Activated naive CD8-positive, alpha-beta T cell treated with anti-CD3 and anti-CD28 coated beads for 36 hours (primary cell): ENCODE data around the gene EEA1. TPM values are rescaled to one million over a fixed set of nuclear protein-coding genes. Genes with fewer than 3 reads are reported as not detected.

Experiments
- DNase-seq: peaks from one replicate; pipeline ENCODE4 v3.0.0; 2021
- H3K27ac Mint-ChIP-seq: one replicate; pipeline ENCODE4 v1.8.0; 2022; ENCODE audit warnings: mild to moderate bottlenecking, moderate library complexity, mixed read lengths
- H3K27me3 Mint-ChIP-seq: one replicate; pipeline ENCODE4 v1.8.0; 2022; ENCODE audit warnings: mild to moderate bottlenecking, mixed read lengths
- H3K36me3 Mint-ChIP-seq: one replicate; pipeline ENCODE4 v1.8.0; 2021; ENCODE audit warnings: mild to moderate bottlenecking, mixed read lengths
- H3K4me1 Mint-ChIP-seq: one replicate; pipeline ENCODE4 v1.8.0; 2021; ENCODE audit warnings: mixed read lengths
- H3K4me3 Mint-ChIP-seq: one replicate; pipeline ENCODE4 v1.8.0; 2022; ENCODE audit warnings: mild to moderate bottlenecking, moderate library complexity, mixed read lengths
- H3K9me3 Mint-ChIP-seq: one replicate; pipeline ENCODE4 v1.8.0; 2022; ENCODE audit warnings: mixed read lengths
- total RNA-seq, 2 experiments: library from RNA; stranded (reverse); gene quantifications; one replicate each; pipeline ENCODE4 v1.2.3, GENCODE V29; 2021

The EEA1 gene
- total RNA-seq, 2 experiments from 2014 or later: 17.5 TPM

DNA sequence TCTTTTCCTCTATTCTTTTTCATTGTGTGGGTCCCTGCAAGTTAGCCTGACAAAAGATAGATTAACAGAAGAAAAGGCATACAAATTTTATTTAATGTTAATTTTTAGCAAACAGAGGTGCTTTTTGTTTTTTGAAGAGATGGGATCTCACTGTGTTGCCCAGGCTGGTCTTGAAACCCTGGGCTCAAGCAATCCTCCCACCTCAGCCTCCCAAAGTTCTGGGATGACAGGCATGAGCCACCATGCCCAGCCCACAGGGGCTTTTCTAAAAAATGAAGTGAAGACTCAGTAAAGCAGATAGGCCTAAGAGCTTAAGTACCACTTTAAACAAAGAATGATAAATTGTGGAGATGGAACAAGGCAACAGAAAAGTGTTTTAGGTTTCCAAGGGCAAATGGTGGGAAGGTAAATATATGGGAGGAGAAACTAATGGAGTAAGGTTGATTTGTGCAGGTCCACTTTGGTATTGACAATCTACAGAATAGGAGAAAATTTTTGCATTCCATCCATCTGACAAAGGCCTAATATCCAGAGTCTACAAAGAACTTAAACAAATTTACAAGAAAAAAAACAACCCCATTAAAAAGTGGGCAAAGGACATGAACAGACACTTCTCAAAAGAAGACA, 18.6 kb upstream of the EEA1 start:
- H3K27me3 Mint-ChIP-seq: peaks cover 4% of the 10 kb centered on the region
- no peak for DNase-seq
- no peaks in the 10 kb centered on the region for H3K4me1 Mint-ChIP-seq
- no peak overlapping the region for H3K4me3 Mint-ChIP-seq
- no peaks in the 10 kb centered on the region for H3K9me3 Mint-ChIP-seq
- no peak overlapping the region for H3K27ac Mint-ChIP-seq
- no peaks in the 10 kb centered on the region for H3K36me3 Mint-ChIP-seq

DNA sequence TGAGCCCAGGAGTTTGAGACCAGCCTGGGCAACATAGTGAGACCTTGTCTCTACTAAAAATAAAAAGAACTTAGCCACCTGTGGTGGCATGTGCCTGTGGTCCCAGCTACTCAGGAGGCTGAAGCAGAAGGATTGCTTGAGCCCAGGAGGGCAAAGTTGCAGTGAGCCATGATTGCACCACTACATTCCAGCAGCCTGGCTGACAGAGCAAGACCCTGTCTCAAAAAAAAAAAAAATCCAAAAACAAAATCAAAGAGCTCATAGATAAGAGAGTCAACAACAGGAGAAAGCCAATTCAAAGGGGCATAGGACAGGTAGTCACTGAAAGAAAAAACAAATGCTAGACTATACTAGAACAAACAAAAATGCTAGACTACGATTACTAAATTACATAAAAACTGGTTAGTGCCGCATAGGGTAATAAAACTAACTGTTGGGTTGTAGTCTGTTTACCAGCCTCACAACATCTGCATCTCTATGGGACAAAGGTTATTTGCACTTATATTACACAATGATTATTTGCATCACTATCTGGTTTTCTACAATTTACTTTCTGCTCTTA, 16.6 kb upstream of the EEA1 start:
- Mint-ChIP-seq H3K36me3 (no peaks in the 10 kb centered on the region), H3K27ac (no peak overlapping the region), H3K4me1 (peaks cover 2% of the 10 kb centered on the region), H3K27me3 (peaks cover 4% of the 10 kb centered on the region), H3K9me3 (no peaks in the 10 kb centered on the region), H3K4me3 (no peak overlapping the region)
- no peak for DNase-seq

DNA sequence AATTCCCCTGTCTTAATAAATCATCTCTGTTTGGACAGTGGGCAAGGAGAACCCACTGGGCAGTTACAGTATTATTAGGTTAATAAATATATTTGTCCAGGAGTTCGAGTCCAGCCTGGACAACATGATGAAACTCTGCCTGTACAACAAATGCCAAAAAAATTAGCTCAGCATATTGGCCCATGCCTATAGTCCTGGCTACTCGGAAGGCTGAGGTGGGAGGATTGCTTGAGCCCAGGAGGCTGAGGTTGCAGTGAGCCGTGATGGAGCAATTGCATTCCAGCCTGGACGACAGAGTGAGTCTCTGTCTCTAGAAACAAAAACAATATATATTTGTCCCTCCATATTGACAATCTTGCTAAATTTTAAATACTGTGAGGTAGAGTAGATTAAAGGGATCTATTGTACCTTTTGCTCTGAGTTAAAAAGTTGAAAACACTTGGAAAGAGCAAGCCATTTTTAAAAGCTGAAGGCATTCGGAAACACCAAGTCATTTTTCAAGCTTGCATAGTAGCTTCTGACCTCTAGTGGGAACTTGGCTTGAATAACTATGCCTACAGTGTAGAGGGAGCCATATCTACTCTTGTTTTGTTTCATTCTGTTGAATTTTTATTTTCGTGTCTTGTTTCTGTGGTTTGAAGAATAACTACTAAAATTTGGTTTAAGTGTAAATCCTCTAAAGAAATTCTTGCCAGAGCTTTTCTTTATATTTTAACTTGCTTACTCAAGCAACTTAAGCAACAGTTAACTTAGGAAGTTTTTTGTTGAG, 14.6 kb upstream of the EEA1 start:
- Mint-ChIP-seq H3K36me3 (no peaks in the 10 kb centered on the region), H3K4me1 (peaks cover 2% of the 10 kb centered on the region), H3K27me3 (no peaks in the 10 kb centered on the region), H3K9me3 (peaks cover 1% of the 10 kb centered on the region), H3K4me3 (no peak overlapping the region), H3K27ac (no peak overlapping the region)
- no peak for DNase-seq

DNA sequence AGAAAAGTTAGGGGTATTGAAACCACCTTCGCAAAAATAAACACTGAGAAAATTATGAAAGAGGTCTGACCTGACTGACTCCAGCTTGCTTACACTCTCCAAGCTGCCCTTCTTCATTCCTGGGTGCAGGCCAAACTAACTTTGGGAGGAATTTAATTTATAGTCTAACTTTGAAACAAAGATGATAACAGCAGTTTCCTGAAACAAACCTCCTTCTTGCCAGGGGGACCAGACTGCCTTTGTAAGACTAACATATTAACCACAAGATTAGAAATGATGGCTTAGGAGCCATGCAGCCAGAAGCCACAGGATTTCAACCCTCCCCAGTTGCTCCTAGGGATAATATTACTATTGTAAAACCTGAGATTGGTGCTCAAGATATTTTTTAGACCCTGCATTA, 13.8 kb upstream of the EEA1 start:
- Mint-ChIP-seq H3K36me3 (no peaks in the 10 kb centered on the region), H3K4me1 (peaks cover 2% of the 10 kb centered on the region), H3K9me3 (peaks cover 1% of the 10 kb centered on the region), H3K4me3 (no peak overlapping the region), H3K27me3 (no peaks in the 10 kb centered on the region), H3K27ac (no peak overlapping the region)
- no peak for DNase-seq

DNA sequence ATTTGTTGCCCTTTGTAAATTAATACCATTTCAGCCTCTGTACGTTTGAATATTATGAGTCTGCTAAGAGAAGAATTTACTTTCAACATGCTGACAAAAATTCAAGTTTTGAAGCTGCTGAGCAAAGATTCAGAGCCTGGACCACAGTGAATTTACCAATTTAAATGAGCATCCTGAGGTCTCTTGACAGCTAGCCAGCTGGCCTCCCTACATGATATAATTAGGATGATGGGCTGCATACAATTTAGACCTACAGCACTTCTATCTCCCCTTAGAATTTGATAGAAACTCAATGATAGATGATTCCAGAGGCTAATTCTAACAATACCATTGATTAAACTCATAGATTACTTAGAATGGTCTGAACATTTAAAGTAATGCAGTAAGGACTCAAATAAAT, 10.0 kb upstream of the EEA1 start:
- H3K9me3 Mint-ChIP-seq: peaks cover 1% of the 10 kb centered on the region
- H3K36me3 Mint-ChIP-seq: no peaks in the 10 kb centered on the region
- no peaks in the 10 kb centered on the region for H3K27me3 Mint-ChIP-seq
- H3K27ac Mint-ChIP-seq: no peak overlapping the region
- no peak overlapping the region for H3K4me3 Mint-ChIP-seq
- DNase-seq: no peak
- peaks cover 2% of the 10 kb centered on the region for H3K4me1 Mint-ChIP-seq

DNA sequence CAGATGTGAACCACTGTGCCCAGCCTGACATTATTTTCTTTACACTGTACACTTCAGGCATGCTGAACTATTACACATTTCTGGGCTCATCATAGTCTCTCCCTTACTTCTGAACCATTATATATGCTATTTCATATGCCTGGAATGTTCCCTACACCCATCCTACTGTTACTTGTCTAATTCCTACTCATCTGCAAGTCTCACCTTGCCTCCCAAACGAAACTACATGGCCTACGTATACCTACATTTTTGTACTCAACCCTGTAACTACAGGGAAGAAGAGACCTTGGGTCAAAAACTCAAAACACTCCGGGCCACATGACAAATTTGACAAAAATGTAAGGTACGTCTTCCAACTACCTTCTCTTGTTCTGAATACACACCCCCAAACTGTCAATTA, 9.5 kb upstream of the EEA1 start:
- Mint-ChIP-seq H3K9me3 (peaks cover 1% of the 10 kb centered on the region), H3K27ac (no peak overlapping the region), H3K4me1 (peaks cover 2% of the 10 kb centered on the region), H3K4me3 (no peak overlapping the region), H3K27me3 (no peaks in the 10 kb centered on the region), H3K36me3 (no peaks in the 10 kb centered on the region)
- DNase-seq: no peak

DNA sequence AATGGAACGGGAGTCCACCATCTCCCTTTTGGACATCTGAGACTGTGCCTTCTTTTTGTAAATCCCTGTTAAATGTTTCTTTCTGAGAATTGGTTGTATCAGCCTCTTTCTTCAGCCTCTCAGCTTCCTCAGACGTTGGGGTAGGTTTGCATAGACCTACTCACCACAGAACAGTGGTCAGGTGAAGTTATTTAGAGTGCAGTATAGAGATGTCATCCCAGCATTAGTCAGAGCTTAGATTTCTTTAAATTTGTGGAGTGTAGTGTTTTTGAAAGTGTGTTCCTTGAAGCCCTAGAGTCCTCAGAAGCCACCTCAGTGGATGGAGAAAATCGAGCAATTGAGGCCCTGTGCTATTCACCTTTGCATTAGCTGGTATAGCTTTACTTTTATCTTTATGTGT, 8.9 kb upstream of the EEA1 start:
- no peak for DNase-seq
- Mint-ChIP-seq H3K27ac (no peak overlapping the region), H3K4me1 (peaks cover 2% of the 10 kb centered on the region), H3K36me3 (no peaks in the 10 kb centered on the region), H3K4me3 (no peak overlapping the region), H3K9me3 (peaks cover 1% of the 10 kb centered on the region), H3K27me3 (no peaks in the 10 kb centered on the region)

DNA sequence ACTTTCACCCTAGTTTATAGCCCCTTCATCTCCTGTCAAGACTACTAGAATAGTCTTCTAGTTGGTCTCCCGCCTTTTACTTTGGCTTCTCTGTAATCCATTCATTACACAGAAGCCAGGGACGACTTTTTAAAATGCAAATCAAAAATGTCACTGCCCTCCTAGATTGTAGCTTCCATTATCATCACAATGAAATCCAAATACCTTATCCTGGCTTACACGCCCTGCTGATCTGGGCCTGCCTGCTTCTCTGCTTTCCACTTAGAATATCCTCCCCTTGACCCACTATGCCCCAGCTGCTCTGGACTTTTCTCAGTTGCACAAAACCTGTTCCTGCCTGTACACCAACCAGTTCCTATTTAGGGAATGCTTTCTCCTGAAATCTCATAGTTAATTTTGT, 4.5 kb upstream of the EEA1 start:
- Mint-ChIP-seq H3K27ac (no peak overlapping the region), H3K9me3 (no peaks in the 10 kb centered on the region), H3K27me3 (no peaks in the 10 kb centered on the region), H3K4me1 (peaks cover 6% of the 10 kb centered on the region), H3K4me3 (no peak overlapping the region), H3K36me3 (no peaks in the 10 kb centered on the region)
- DNase-seq: no peak

DNA sequence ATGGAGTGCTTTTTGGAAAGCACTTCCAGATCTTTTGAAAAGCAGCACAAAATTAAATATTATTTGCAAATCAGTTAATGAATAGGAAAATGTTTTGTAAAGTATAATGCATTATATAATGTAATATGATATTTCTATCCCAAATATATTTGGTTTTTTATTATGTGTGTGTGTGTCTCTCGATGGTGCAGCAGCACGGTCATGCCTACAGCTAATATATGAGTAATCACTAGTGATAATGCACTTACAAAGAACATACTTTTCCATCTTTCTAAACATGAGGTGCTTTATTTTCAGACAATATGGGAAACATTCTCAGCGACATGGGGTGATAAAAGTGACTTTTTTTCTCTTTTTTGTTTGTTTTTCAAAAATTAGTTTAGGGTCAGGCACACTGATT, 1.3 kb upstream of the EEA1 start:
- Mint-ChIP-seq H3K27ac (peak overlapping the region; percentile 2), H3K27me3 (no peaks in the 10 kb centered on the region), H3K4me3 (peak overlapping the region; percentile 82), H3K4me1 (peaks cover 24% of the 10 kb centered on the region), H3K36me3 (peaks cover 3% of the 10 kb centered on the region), H3K9me3 (no peaks in the 10 kb centered on the region)
- no peak for DNase-seq

DNA sequence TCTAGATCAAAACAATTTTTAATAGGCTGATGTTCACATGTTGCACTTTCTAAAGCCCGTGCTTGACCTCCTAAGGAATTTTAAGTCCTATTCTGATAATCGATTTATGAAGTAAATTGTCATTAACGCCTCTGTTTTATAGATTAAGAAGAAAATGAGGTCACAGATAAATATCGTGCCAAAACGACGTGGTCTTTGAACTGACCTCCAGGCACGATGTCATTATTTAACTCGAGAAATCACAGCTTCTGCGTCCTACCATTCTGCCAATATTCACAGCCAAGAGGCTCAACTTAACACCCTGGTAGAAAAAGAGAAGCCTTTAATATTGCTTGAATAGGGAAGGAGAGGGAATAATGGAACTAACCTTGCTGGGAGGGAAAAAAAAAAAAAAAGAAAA, 888 bp upstream of the EEA1 start:
- H3K9me3 Mint-ChIP-seq: no peaks in the 10 kb centered on the region
- DNase-seq: no peak
- H3K27ac Mint-ChIP-seq: peak overlapping the region; percentile 93
- H3K4me1 Mint-ChIP-seq: peaks cover 28% of the 10 kb centered on the region
- H3K36me3 Mint-ChIP-seq: peaks cover 7% of the 10 kb centered on the region
- no peaks in the 10 kb centered on the region for H3K27me3 Mint-ChIP-seq
- peak overlapping the region; percentile 82 for H3K4me3 Mint-ChIP-seq

DNA sequence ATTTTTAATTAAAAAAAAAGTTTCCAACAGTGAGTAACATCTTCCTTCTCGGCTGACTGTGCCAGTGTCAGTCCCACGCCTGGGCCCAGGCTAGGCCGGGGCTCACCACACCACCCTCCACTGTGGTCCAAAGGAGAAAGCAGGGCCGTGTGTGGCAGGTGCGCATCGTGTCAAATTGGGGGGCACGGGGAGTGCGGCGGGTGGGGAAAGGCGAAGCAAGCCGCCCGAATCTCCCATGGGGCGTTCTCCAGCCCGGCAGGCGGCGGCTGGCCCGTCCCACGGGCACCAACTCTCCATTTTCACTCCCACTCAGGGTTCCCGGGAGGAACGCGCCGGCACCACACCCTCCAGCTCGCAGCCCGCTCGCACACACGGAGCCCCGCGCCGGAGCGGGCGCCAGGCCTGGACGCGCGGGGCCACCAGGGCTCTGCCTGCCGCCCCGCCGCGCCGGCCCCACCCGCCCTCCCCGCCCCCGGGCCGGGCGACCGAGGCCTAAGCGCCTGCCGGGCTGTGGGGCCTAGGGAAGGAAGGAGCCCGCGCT, 604 bp downstream of the EEA1 start:
- Mint-ChIP-seq H3K4me3 (peak overlapping the region; percentile 90), H3K9me3 (no peaks in the 10 kb centered on the region), H3K27me3 (no peaks in the 10 kb centered on the region), H3K36me3 (peaks cover 10% of the 10 kb centered on the region), H3K4me1 (peaks cover 32% of the 10 kb centered on the region), H3K27ac (peak overlapping the region; percentile 98)
- peak; percentile 78 for DNase-seq

DNA sequence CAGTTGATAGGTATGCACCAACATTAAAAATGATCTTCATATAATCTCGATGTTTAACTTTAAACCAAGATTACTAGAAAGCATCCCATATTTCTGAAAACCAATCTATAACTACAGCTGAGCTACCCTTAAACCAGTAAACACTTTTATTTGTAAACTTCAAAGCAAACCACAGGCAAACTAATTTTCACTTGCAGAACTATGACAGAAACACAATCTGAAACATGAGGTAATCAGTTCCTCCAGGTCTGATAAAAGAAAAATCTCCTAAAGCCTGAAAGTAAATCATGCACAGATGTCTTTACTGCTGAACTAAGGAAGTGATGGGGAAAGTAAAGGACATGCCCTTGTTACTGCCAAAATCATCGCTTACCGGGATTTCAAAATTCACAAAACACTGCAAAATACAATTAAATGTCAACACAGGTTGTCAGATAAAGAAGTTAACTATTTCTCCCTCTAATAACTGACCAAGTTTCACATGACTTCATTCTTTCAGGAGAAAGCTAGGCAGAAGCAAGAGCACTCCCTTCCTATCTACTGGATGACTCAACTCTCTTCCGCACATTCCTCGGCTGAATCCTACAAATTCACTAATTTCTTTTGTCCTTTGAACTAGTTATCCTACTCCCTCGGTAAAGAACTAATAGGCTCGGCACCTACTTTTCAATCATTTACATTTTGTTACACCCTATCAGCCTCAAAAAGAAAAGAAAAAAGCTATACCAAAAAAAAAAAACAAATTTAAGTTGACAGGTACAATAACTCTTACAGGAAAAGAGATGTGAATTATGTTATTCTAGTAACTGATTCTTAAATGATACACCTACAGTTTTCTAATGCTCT, 1.4 kb downstream of the EEA1 start:
- Mint-ChIP-seq H3K4me1 (peaks cover 35% of the 10 kb centered on the region), H3K4me3 (peak overlapping the region; percentile 90), H3K27ac (peak overlapping the region; percentile 98), H3K36me3 (peaks cover 13% of the 10 kb centered on the region), H3K27me3 (no peaks in the 10 kb centered on the region), H3K9me3 (no peaks in the 10 kb centered on the region)
- DNase-seq: no peak

DNA sequence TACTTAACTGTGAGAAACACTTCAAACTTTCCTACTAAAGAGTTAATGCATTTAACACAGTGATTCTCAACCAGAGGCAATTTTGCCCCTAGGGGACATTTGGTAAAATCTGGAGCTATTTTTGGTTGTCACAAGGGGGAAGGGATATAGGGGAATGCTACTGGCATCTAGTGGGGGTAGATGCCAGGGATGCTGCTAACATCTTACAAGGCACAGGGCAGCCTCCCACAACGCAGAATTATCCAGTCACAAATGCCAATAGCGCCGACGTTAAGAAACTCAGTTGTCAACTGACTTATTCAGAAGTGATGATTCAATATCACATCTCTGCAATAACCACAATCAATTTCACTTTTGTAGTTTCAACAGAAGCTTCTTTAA, 2.0 kb downstream of the EEA1 start:
- peak; percentile 62 for DNase-seq
- H3K9me3 Mint-ChIP-seq: no peaks in the 10 kb centered on the region
- peak overlapping the region; percentile 98 for H3K27ac Mint-ChIP-seq
- H3K4me3 Mint-ChIP-seq: peak overlapping the region; percentile 90
- peaks cover 17% of the 10 kb centered on the region for H3K36me3 Mint-ChIP-seq
- H3K4me1 Mint-ChIP-seq: peaks cover 39% of the 10 kb centered on the region
- no peaks in the 10 kb centered on the region for H3K27me3 Mint-ChIP-seq

DNA sequence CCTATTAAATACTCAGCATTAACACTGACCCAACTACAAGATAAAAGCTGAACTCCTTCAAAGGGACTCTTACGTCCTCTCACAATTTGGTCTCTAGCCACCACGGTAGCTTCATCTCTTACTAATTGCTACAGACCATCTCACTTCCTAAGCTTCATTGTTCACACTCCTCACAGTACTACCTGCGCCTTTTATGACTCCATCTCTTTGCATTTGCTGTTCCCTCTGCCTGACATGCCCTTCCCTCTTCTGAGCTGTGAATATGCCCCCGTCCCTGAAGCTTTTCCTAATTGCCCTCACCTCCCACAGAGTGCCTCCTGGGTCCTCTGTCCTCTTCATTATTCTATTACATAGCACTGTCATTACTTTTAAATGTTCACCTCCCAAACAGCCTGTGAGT, 2.5 kb downstream of the EEA1 start:
- Mint-ChIP-seq H3K27ac (peak overlapping the region; percentile 98), H3K9me3 (no peaks in the 10 kb centered on the region), H3K4me3 (peak overlapping the region; percentile 90), H3K27me3 (no peaks in the 10 kb centered on the region), H3K4me1 (peaks cover 42% of the 10 kb centered on the region), H3K36me3 (peaks cover 20% of the 10 kb centered on the region)
- no peak for DNase-seq

DNA sequence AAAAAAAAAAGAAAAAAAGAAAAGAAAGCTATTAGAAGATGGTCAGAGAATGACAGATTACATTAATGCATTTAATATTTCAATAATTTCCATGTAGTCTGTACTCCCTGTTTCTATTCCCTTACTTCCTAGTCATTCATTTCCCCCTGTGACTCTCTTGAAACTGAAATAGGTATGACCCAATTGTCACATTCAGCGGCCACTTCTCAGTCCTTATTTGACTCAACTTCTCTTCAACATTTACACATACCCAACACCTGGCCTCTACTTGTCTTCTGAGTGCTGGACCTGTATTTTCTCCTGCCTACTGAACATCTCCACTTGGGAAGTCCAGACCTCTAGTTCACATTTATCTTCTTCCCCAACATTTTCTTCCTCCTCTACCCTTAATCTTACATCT, 7.2 kb downstream of the EEA1 start:
- Mint-ChIP-seq H3K4me3 (no peak overlapping the region), H3K9me3 (no peaks in the 10 kb centered on the region), H3K27me3 (no peaks in the 10 kb centered on the region), H3K4me1 (peaks cover 23% of the 10 kb centered on the region), H3K27ac (no peak overlapping the region), H3K36me3 (peaks cover 21% of the 10 kb centered on the region)
- DNase-seq: peak; percentile 16
